Measurements from ENCODE around the gene IFITM2.

DNA sequence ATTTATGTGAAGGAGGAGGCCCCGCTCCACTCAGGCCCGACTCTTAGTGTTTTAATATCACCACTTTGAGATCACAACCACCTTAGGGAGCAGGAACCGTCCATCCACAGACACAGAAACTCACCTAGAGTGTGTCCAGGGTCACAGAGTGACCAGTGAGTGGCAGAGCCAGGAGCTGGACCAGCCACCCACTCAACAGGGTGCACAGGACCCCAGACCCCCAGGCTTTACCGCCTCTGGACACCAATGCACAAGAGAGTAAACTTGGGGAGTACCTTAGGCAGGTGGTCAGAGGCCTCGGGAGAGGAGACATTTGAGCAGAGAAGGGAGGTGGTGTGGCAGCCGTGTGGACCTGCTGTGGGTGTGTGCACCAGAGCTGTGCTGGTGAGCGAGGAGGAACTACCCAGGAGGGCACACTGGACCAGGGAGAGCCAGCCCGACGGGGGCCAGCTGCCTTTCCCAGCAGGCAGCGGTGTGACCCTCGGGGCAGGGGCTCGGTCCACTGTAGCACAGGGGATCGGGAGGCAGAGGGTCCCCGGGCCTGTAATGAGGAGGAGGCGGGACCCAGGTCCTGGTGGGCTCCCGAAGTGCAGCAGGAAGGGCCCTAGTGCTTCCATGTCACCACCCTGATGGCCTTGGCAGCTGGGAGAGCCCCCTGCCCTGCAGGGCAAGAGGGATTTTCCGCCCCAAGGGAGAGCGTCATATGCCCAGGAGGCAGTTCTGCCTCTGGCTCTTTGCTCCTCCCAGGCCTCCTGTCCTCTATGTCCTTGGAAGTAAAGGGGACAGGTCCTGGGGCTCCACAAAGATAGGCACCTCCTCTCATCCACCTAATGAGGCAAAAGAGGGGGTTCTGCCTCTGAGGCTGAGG, 36.9 kb upstream of the IFITM2 start:
- TF ChIP-seq, protein P1, sequence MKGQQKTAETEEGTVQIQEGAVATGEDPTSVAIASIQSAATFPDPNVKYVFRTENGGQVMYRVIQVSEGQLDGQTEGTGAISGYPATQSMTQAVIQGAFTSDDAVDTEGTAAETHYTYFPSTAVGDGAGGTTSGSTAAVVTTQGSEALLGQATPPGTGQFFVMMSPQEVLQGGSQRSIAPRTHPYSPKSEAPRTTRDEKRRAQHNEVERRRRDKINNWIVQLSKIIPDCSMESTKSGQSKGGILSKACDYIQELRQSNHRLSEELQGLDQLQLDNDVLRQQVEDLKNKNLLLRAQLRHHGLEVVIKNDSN (IDR thresholded peaks at IDR 0.05): no peak
- TF ChIP-seq, protein P2, sequence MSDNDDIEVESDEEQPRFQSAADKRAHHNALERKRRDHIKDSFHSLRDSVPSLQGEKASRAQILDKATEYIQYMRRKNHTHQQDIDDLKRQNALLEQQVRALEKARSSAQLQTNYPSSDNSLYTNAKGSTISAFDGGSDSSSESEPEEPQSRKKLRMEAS (IDR thresholded peaks at IDR 0.05): no peak
- TF ChIP-seq RAD21 (IDR thresholded peaks at IDR 0.05; ENCODE audit: low read depth) (no peak), NFIC (IDR thresholded peaks at IDR 0.05) (no peak), TEAD4 (IDR thresholded peaks at IDR 0.05) (no peak), EP300 (IDR thresholded peaks at IDR 0.05; ENCODE audit: borderline replicate concordance) (no peak), FOXM1 (IDR thresholded peaks at IDR 0.05; ENCODE audit: borderline replicate concordance, low read depth) (no peak), CEBPB (IDR thresholded peaks at IDR 0.05) (no peak), EGR1 (IDR thresholded peaks at IDR 0.05) (no peak), TCF12 (IDR thresholded peaks at IDR 0.05; ENCODE audit: low read depth) (no peak), TAF1 (IDR thresholded peaks at IDR 0.05; ENCODE audit: low read depth) (no peak), YY1 (IDR thresholded peaks at IDR 0.05; ENCODE audit: low read depth) (no peak), CREB1 (IDR thresholded peaks at IDR 0.05; ENCODE audit: low read depth) (no peak)
- TF ChIP-seq, protein P3, sequence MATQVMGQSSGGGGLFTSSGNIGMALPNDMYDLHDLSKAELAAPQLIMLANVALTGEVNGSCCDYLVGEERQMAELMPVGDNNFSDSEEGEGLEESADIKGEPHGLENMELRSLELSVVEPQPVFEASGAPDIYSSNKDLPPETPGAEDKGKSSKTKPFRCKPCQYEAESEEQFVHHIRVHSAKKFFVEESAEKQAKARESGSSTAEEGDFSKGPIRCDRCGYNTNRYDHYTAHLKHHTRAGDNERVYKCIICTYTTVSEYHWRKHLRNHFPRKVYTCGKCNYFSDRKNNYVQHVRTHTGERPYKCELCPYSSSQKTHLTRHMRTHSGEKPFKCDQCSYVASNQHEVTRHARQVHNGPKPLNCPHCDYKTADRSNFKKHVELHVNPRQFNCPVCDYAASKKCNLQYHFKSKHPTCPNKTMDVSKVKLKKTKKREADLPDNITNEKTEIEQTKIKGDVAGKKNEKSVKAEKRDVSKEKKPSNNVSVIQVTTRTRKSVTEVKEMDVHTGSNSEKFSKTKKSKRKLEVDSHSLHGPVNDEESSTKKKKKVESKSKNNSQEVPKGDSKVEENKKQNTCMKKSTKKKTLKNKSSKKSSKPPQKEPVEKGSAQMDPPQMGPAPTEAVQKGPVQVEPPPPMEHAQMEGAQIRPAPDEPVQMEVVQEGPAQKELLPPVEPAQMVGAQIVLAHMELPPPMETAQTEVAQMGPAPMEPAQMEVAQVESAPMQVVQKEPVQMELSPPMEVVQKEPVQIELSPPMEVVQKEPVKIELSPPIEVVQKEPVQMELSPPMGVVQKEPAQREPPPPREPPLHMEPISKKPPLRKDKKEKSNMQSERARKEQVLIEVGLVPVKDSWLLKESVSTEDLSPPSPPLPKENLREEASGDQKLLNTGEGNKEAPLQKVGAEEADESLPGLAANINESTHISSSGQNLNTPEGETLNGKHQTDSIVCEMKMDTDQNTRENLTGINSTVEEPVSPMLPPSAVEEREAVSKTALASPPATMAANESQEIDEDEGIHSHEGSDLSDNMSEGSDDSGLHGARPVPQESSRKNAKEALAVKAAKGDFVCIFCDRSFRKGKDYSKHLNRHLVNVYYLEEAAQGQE (IDR thresholded peaks at IDR 0.05; ENCODE audit: low read depth): no peak
